PC-3 (cell line): ENCODE data around the gene TYR.
"Not testable (repeated sequence)": the region's sequence is repeated elsewhere in the genome, so short reads cannot be mapped to it uniquely, and the experiment has no call there.

ENCODE experiments used
- CTCF ChIP-seq: fragments of 300-600 bp; sonication (generic); conservative IDR thresholded peaks from 2 replicates; pipeline ENCODE4 v1.5.1; 2017; ENCODE audit warnings: antibody characterized with exemption, low read depth, mild to moderate bottlenecking, low read length
- EZH2 ChIP-seq: fragments of 300-600 bp; sonication (generic); IDR thresholded peaks from one replicate; pipeline ENCODE4 v1.6.1; 2017; ENCODE audit warnings: antibody characterized with exemption, mild to moderate bottlenecking, low read length; ENCODE audit not compliant: unreplicated experiment
- EZH2phosphoT487 ChIP-seq: fragments of 300-600 bp; sonication (generic); IDR thresholded peaks from 2 replicates; pipeline ENCODE4 v1.6.1; 2018; ENCODE audit warnings: mild to moderate bottlenecking, antibody characterized with exemption, low read length, borderline replicate concordance

- TF ChIP-seq CTCF, EZH2, EZH2phosphoT487: not testable (repeated sequence)
Measured at GRCh38 chr11:89247007-89247406, 69.3 kb downstream of the TYR start.
